ENCODE results near the gene COL12A1.

Gene COL12A1

GRCh38 chr6:75205776-75206575 is at the start of gene COL12A1:
TSS of gene COL12A1 (minus strand) at chr6:75206053. CDS start at chr6:75202792, 3,261 bp downstream.
- peak; percentile 29 for DNase-seq (ENCODE audit: low spot score)
- TF ChIP-seq, protein P1, sequence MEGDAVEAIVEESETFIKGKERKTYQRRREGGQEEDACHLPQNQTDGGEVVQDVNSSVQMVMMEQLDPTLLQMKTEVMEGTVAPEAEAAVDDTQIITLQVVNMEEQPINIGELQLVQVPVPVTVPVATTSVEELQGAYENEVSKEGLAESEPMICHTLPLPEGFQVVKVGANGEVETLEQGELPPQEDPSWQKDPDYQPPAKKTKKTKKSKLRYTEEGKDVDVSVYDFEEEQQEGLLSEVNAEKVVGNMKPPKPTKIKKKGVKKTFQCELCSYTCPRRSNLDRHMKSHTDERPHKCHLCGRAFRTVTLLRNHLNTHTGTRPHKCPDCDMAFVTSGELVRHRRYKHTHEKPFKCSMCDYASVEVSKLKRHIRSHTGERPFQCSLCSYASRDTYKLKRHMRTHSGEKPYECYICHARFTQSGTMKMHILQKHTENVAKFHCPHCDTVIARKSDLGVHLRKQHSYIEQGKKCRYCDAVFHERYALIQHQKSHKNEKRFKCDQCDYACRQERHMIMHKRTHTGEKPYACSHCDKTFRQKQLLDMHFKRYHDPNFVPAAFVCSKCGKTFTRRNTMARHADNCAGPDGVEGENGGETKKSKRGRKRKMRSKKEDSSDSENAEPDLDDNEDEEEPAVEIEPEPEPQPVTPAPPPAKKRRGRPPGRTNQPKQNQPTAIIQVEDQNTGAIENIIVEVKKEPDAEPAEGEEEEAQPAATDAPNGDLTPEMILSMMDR (IDR thresholded peaks at IDR 0.05; ENCODE audit: borderline replicate concordance, control extremely low read depth, extremely low read depth, insufficient read depth, missing control alignments): no peak
- in situ Hi-C loops (cut with MboI; ENCODE audit: low sequenced_read_pairs, unreplicated experiment): loop anchor here (25.0 kb wide), 4 partner anchors 619 to 1344 kb away; no protein-coding TSS in a partner anchor

DNA sequence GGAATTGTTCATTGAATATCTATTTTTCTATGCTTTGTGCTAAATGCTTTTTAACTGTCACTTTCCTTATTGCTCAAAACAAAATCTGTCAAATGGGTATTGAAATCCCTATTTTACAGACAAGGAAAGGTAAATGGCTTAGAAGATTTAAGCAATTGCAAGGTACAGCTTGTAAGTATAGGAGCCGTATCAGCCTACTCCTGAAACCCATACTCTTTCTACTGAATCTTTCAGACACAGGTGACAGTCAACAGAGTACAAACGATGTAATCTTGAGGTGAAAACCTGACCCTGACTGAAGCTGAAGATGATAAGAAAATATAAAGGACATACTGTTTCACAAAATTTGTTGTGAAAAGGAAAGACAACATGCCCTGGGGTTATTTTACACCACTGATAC is 44.7 kb upstream of the COL12A1 start:
- DNase-seq (ENCODE audit: low spot score): no peak
- TF ChIP-seq, protein P1 (IDR thresholded peaks at IDR 0.05; ENCODE audit: borderline replicate concordance, control extremely low read depth, extremely low read depth, insufficient read depth, missing control alignments): no peak
- in situ Hi-C loops (cut with MboI; ENCODE audit: low sequenced_read_pairs, unreplicated experiment): no loop called here

DNA sequence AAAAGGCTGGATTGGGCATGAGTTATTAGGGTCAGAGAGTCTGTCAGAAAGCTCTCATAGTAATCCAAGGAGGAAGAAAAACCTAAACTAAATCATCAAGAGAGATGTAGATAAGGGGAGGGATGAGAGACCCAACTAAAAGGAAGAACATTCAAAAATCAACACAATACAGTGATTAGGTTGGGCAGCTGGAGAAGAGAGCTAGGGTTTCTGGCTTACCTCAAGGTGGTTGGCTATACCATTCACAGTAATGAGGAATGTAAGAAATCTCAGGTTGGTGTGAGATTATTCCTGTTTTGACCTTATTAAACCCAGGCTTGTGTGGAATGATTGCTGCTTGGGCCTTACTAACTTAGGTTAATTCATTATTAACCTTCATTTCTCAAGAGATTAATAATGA is 44.0 kb upstream of the COL12A1 start:
- DNase-seq (ENCODE audit: low spot score): no peak
- TF ChIP-seq, protein P1 (IDR thresholded peaks at IDR 0.05; ENCODE audit: borderline replicate concordance, control extremely low read depth, extremely low read depth, insufficient read depth, missing control alignments): no peak
- in situ Hi-C loops (cut with MboI; ENCODE audit: low sequenced_read_pairs, unreplicated experiment): no loop called here

GRCh38 chr6:75246386-75246785 is 40.5 kb upstream of the COL12A1 start:
- DNase-seq (ENCODE audit: low spot score): no peak

DNA sequence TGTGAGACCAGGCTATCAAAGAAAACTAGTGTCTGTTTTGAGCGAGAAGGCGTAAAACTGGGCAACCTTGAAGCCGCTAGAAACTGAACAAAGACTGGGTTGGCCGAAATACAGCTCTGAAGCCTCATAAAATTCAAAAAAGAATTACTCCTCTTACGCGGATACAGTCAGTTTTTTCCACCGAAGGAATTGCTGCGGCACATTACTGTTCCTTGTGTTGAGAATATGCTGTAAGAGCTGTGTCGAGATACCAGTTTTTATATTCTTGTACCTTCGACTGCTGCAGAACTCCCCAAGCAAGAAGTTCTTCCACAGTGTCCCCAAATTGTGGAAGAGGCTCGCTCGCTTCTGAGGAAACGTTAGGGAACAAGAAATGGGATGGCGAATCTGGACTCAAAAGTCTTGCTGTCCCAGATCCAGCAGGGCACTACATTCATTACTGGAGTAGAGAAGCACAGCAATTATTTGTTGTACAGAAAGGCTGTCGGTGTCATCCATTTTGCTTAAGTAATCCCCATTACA is 38.3 kb upstream of the COL12A1 start:
- TF ChIP-seq, protein P1 (IDR thresholded peaks at IDR 0.05; ENCODE audit: borderline replicate concordance, control extremely low read depth, extremely low read depth, insufficient read depth, missing control alignments): no peak
- in situ Hi-C loops (cut with MboI; ENCODE audit: low sequenced_read_pairs, unreplicated experiment): no loop called here
- DNase-seq (ENCODE audit: low spot score): peak; percentile 11

More at GRCh38 chr6:75246386-75246785, 40.5 kb upstream of the COL12A1 start:
- in situ Hi-C loops (cut with MboI; ENCODE audit: low sequenced_read_pairs, unreplicated experiment): no loop called here
- TF ChIP-seq, protein P1 (IDR thresholded peaks at IDR 0.05; ENCODE audit: borderline replicate concordance, control extremely low read depth, extremely low read depth, insufficient read depth, missing control alignments): no peak

DNA sequence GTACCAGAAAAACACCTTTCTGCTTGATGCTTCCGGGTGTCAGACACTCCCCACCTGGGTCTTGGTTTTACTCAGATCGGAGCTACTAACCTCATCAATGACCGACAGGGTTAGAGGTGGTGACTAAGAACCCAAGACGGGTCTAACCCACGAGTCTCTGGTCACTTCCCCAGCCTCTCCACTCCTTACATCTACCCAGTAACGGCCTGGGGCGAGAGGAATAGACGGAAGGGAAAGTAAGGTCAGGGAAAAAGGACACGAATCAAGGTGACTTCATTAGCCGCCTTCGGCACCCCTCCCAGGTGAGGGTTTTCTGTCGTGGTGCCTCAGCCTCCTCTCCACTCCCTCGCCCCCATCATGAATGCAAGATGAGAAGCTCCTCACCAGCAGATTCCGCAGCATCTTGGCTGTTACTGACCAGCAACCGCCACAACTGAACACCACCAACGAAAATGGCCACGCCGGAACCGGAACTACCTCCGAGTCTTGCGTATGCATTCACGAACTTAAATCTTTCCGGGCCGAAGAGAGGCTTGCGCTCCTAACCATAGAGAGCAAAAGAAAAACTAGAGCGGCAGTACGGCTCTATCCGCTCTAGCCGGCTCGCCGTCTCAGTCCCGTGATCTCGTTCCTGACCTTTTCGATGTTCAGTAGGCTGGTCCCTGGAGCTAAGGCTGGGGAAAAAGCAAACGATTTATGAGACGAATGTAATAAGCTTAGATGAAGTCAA is 37.6 kb upstream of the COL12A1 start, which contains the start of gene COX7A2:
COX7A2 (minus strand) TSS at position 469 of the 730 bp plus-strand sequence; CDS start at position 402, 67 bp downstream.
- TF ChIP-seq, protein P1 (IDR thresholded peaks at IDR 0.05; ENCODE audit: borderline replicate concordance, control extremely low read depth, extremely low read depth, insufficient read depth, missing control alignments): no peak
- in situ Hi-C loops (cut with MboI; ENCODE audit: low sequenced_read_pairs, unreplicated experiment): no loop called here

More for the DNA sequence above, 37.6 kb upstream of the COL12A1 start, which contains the start of gene COX7A2:
- peak; percentile 79 for DNase-seq (ENCODE audit: low spot score)
